ENCODE results near the gene THSD4.

GRCh38 chr15:71128939-71129562, 13.8 kb downstream of the THSD4 start:
- TF ChIP-seq EZH2phosphoT487 (IDR thresholded peaks at IDR 0.05; ENCODE audit: borderline replicate concordance) = no peak
- no peak for TF ChIP-seq CTCF (conservative IDR thresholded peaks at IDR 0.05; ENCODE audit: low read length)

All from Loucy (cell line).